AG04450 (cell line): Measurements from ENCODE around the gene ATPAF2. TPM values are rescaled to one million over a fixed set of nuclear protein-coding genes. Genes with fewer than 3 reads are reported as not detected.

Source experiments
- CTCF ChIA-PET: fragments of 300-600, 350-600 bp; formaldehyde crosslinking; extraction: SDS; loops from one replicate; lab custom pipeline; 2022; ENCODE audit warnings: antibody characterized with exemption, inconsistent platforms; lab: Charles Lee
- POLR2A ChIA-PET: fragments of 350-600 bp; formaldehyde crosslinking; extraction: SDS; loops from one replicate; lab custom pipeline; 2021; ENCODE audit warnings: antibody characterized with exemption, inconsistent platforms; lab: Yijun Ruan, JAX
- DNase-seq: peaks from one replicate; pipeline ENCODE4 v3.0.0-alpha.2; 2011; ENCODE audit warnings: low read depth, low spot score
- H3K27ac ChIP-seq: one replicate; pipeline ENCODE4 v1.5.1; 2012; ENCODE audit warnings: low read depth, low read length, control low read depth
- H3K27me3 ChIP-seq: one replicate; pipeline ENCODE4 v1.6.0; 2012; ENCODE audit warnings: low read length; ENCODE audit not compliant: control insufficient read depth, insufficient read depth
- H3K4me3 ChIP-seq: 2 replicates; pipeline ENCODE4 v1.5.1; 2011; ENCODE audit warnings: mild to moderate bottlenecking, low read depth, low read length, control low read depth
- H3K9me3 ChIP-seq: 2 replicates; pipeline ENCODE4 v1.5.1; 2012; ENCODE audit warnings: low read length; ENCODE audit not compliant: control insufficient read depth, insufficient read depth
- CTCF ChIP-seq: IDR thresholded peaks from 2 replicates; pipeline ENCODE4 v1.5.1; 2011; ENCODE audit warnings: low read depth, low read length, control low read depth, inconsistent platforms
- polyA plus RNA-seq: library from polyadenylated mRNA; depleted of rRNA; stranded (reverse); fragments of >200 nt; gene quantifications from 2 replicates; pipeline ENCODE4 v1.2.3, GENCODE V29; 2011

ATPAF2 gene
- polyA plus RNA-seq, 1 experiment: 16.6 TPM

GRCh38 chr17:17979778-17980177 lies 59.2 kb downstream of the ATPAF2 start:
- no peaks in the 10 kb centered on the region for H3K27me3 ChIP-seq
- H3K9me3 ChIP-seq: no peaks in the 10 kb centered on the region
- DNase-seq: no peak
- CTCF ChIA-PET: interaction anchor here (0.7 to 1.8 kb wide), 2 partner anchors 53 to 277 kb away, joined by 3 to 6 read pairs; no protein-coding TSS in a partner anchor
- no peak overlapping the region for H3K4me3 ChIP-seq
- no peak for TF ChIP-seq CTCF
- no peak overlapping the region for H3K27ac ChIP-seq
- POLR2A ChIA-PET: no interaction called here

- POLR2A ChIA-PET: no interaction called here
- Histone ChIP-seq H3K27me3 (no peaks in the 10 kb centered on the region), H3K9me3 (no peaks in the 10 kb centered on the region), H3K27ac (no peak overlapping the region), H3K4me3 (no peak overlapping the region)
- TF ChIP-seq CTCF: no peak
- DNase-seq: no peak
- CTCF ChIA-PET: no interaction called here
These were observed 60.2 kb downstream of the ATPAF2 start for GRCh38 chr17:17978481-17979424.

DNA sequence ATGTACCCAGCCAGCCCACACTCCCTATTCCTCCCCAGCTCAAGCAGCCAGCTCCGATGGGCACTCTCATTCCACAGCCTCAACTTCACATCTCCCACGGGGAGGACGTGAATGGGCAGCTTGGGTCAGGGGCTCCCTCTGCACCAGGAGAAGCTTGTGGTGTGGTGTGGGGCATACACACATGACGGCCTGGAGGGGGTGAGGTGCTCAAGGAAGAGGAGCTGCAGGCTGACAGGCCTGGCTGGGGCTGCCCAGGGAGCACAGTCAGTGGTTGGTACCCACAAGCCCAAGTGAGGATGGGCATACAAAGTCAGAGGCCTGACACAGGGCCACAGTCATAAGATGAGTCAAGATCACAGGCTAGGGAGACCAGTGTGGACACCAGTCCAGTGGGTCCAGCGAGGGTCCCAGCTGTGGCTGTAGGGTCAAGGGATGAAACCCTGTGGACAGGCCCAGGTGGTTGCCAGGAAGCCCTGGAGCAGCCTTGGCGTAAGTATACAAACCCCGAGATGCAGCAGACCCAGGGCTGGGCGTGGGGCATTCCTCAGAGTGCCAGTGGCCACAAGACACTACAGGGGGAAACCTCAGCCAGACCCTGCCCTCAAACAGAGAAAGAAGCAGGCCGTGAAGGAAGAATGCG lies 61.9 kb downstream of the ATPAF2 start:
- DNase-seq: no peak
- no peak overlapping the region for H3K27ac ChIP-seq
- no peak for TF ChIP-seq CTCF
- ChIA-PET CTCF (no interaction called here), POLR2A (no interaction called here)
- H3K9me3 ChIP-seq: no peaks in the 10 kb centered on the region
- H3K27me3 ChIP-seq: no peaks in the 10 kb centered on the region
- no peak overlapping the region for H3K4me3 ChIP-seq

DNA sequence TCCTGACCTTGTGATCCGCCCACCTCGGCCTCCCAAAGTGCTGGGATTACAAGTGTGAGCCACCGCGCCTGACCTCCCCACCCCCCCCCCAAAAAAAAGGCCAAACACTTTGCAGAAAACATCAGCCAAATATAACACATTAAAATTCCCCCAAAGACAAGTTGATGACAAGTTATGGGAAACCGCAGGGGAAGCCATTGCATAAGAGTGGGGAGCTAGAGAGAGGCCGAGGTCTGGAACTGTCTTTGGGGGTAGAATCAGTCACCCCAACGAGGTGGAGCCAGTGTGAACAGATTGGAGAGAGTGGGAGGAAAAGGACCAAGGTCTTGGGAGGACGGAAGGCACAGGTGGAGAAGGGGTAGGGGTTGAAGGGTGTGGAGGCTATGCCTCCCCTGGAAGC lies 63.5 kb downstream of the ATPAF2 start:
- Histone ChIP-seq H3K27ac (no peak overlapping the region), H3K27me3 (no peaks in the 10 kb centered on the region), H3K4me3 (no peak overlapping the region), H3K9me3 (no peaks in the 10 kb centered on the region)
- DNase-seq: no peak
- no peak for TF ChIP-seq CTCF
- ChIA-PET POLR2A (no interaction called here), CTCF (no interaction called here)

DNA sequence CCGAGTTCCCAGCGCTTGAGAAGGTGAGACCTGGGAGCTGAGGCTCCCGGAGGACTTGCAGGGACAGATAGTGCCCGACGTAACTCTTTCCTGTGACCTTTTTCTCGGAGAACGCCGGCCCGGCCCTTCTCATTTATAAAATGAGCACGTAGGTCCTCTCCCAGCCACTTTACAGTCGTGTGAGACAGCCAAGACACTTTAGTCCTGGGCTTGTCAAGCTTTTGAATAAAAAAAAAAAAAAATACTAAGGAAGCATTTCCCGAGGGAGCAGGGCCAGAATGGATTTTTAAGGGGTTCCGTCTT lies 66.1 kb downstream of the ATPAF2 start:
- peak overlapping the region; percentile 74 for H3K4me3 ChIP-seq
- POLR2A ChIA-PET: interaction anchor here (0.7 to 1.3 kb wide), 8 partner anchors 13 to 137 kb away, joined by 3 to 8 read pairs (median 4); partner anchors contain the start of gene SREBF1
- no peak overlapping the region for H3K27ac ChIP-seq
- H3K27me3 ChIP-seq: no peaks in the 10 kb centered on the region
- TF ChIP-seq CTCF: no peak
- CTCF ChIA-PET: interaction anchor here (0.6 to 1.1 kb wide), 7 partner anchors 22 to 85 kb away, joined by 3 to 10 read pairs (median 4); no protein-coding TSS in a partner anchor
- no peaks in the 10 kb centered on the region for H3K9me3 ChIP-seq
- no peak for DNase-seq
